Fibroblast of skin of scalp (primary cell): Measurements from ENCODE around the gene SERGEF.
A peak's percentile ranks its signal among the peaks of the same experiment; 100 is the strongest.
"Not testable (repeated sequence)": the region's sequence is repeated elsewhere in the genome, so short reads cannot be mapped to it uniquely, and the experiment has no call there.

Experiments
- DNase-seq: peaks from one replicate; pipeline ENCODE4 v3.0.0-alpha.2; 2013

Gene SERGEF

DNA sequence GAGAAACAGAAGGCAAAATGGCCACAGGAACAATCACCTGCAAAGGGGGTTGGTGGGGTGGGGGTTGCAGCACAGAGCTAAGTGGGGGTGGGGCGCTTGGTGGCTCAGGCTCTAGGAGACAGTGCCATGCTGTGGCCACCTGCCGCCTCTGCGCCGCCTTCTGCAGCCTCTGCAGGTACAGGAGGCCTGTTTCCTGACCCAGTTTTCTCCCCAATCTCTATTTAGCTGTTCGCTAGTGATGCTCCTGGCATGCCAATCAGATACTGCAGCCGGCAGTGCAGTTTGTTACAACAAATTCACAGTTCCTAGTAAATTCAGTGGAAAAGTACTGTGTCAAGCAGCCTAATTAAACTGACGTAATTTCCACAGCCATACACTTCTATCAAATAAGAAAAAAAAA lies 106.4 kb downstream of the SERGEF start:
- DNase-seq: no peak

DNA sequence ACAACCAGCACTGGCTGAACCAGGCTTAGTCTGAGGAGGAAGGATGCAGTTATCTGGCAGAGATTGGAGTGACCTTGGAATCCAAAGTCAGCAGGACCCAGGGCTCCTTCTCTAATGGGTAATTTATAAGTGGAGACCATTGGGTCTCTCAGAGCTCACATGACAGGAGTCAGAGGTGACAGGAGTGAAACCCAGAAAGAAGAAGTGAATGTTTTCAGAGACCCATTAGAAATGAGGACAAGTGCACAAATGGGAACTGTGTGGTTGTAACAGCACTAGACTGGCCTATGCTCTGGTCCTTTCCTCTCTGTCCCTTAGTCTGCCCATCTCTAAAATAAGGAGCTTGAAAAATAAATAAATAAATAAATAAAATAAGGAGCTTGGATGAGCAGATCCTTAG lies 107.4 kb downstream of the SERGEF start:
- DNase-seq: no peak

DNA sequence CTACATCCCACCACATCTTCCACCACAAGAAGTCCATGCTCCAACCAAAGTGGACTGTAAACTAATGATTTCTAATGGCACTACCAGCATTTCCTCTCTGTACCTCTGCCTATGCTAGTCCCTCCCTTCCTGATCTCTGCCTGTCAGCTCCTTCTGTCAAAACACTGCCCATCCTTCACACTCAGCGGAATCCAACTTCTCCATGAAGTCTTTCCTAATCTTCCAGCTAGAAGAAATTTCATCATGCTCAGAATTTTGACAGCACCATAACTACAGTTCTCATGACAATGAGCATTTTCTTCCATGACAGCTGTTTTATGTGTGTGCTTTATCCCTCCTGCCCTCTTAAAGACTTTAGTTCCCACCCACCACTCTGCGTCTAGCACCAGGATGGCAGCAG lies 111.4 kb downstream of the SERGEF start:
- DNase-seq: no peak

DNA sequence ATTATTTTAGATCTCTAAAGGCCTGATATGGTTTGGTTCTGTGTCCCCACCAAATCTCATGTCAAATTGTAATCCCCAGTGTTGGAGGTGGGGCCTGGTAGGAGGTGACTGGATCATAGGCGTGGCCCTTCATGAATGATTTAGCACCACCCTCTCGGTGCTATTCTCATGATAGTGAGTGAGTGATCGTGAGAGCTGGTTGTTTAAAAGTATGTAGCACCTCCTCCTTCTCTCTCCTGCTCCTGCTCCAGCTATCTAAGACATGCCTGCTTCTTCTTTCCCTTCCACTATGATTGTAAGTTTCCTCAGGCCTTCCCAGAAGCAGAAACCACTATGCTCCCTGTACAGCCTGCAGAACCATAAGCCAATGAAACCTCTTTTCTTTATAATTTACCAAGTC lies 114.1 kb downstream of the SERGEF start:
- DNase-seq: no peak

DNA sequence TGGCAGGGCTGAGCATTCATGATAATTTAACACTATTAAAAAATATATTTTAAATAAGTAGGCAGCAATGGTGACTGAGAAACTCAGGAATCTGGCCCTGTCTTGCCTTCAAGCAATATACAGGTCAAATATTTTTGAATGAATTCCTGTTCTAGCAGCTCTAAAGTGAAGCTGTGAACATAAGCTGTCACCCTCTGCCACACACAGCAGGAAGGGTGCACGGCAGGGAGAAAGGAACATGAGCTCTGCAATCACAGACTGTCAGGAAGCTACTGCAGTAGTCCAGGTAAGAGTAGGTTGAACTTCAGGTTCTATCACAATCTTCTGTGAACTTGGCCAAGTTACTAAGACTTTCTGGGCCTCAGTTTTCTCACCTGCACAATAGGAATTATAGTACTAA lies 114.8 kb downstream of the SERGEF start:
- no peak for DNase-seq

DNA sequence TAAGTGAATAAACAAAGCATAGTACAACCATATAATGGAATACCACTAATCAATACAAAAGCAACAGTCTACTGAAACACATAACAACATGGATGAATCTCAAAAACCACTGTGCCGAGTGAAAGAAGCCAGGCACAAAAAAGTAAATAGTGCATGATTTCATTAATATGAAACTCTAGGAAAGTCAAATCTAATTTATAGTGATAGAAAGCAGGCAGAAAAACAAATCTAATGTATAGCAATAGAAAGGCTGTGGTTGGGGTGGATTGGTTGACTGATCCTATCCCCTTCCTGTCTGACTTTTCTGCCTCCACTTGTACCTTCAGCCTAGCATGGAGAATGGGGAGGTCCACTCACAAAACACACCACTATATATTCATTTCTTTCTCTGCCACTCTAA lies 115.4 kb downstream of the SERGEF start:
- DNase-seq: no peak

DNA sequence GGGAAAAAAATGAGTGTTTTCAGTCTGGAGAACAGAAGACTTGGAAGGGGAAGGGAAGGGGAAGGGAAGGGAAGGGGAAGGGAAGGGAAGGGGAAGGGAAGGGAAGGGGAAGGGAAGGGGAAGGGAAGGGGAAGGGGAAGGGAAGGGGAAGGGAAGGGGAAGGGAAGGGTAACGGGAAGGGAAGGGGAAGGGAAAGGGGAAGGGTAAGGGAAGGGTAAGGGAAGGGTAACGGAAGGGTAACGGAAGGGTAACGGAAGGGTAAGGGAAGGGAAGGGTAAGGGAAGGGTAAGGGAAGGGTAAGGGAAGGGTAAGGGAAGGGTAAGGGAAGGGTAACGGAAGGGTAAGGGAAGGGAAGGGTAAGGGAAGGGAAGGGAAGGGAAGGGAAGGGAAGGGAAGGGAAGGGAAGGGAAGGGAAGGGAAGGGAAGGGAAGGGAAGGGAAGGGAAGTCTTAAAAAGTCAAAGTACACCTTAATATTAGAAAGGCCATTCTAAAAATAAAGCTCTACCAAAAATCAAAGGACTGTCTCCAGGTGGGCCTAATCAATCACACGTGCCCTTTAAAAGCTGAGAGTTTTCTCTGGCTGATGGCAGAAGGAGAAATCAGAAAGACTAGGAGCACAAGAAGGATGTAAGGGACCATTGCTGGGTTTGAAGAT lies 116.2 kb downstream of the SERGEF start:
- DNase-seq: not testable (repeated sequence)

DNA sequence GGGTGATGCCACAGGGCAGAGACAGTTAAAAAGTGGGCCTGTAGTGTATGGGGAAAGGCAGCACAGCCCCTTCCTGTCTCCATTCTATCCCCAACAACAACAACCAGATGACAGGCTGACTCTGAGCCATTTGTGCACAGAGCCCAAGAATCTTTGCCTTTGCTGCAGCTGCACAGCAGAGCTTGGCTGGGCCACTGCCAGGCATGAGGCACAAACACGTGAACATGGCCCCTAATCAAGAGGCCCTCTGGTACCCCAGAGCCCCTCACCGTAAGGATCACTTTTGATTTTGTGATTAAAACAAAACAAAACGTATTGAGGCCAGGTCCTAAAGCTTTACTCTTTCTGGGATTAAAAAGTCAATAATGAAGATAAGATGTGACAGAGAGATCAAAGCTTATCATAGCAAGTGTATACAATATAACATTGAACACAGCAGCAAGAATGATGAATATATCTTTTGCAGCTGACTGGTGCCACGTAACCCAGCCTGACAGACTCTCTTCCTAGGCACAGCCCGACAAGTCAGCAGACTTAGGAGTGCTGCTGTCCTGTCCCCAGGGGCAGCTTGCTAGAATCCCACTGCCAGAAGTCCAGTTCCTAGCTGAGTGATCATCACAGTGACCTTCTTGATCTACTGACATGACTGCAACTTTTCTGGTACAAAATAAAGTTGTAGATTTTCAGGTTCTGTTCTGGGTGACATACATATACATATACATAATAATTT lies 117.8 kb downstream of the SERGEF start:
- no peak for DNase-seq

DNA sequence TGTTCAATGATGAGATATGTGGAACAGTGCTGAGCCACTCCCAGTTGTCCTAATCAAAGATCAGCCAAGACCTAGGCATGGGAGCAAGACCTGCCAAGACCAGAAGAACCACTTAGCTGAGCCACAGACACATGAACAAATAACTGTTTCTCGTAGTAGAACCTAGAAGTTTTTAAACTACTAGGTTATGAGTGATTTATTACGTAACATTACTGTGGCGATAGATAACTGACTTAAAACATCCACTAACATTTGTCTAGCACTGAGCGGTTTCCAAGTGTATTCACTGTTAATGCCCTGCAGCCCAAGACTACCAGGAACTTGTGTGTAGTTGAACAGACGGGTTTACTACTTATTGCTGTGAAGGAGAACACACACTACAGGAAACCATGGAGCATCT lies 120.4 kb downstream of the SERGEF start:
- DNase-seq: no peak

DNA sequence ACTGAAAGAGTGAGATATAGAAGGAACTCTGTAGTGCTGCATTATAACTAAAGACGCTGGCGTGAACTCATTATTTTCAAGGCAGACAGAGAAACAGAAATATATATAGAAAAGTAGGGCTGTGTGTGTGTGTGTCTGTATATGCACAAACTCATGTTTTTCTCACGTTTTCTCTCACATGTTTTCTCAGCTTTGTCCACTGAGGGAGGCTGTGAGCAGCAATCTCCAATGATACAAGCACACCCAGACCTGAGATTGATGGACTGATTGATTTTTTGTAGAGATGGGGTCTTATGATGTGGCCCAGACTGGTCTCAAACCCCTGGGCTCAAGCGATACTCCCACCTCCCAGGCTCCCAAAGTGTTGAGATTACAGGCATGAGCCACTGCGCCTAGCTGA lies 122.5 kb downstream of the SERGEF start:
- no peak for DNase-seq

DNA sequence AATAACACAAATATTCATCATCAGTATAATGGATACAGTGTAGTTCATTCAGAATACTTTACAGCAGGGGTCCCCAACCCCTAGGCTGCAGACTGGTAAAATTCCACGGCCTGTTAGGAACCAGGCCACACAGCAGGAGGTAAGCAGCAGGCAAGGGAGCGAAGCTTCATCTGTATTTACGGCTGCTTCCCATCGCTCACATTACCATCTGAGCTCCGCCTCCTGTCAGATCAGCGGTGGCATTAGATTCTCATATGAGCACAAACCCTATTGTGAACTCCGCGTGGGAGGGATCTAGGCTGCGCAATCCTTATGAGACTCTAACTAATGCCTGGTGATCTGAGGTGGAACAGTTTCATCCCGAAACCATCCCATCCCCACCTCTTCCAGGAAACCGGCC lies 125.1 kb downstream of the SERGEF start:
- DNase-seq: peak; percentile 44

DNA sequence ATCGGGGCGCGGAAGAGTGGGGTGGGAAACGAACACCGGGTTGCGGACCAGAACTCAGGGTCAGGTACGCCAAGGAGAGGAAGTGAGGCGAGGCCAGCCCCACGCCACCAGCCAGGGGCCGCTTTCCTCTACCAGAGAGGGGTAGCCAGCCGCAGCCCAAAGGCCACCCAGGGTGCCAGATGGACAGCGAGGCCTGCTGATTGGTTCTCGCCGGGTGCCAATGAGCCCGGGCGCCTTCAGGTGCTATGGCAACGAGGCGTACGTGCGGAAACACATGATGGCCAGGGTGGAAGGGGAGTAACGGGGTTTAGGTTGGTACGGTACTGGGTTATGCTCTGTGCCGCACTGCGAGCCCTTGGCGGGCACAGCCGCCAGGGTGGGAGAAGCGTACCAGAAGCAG lies 128.9 kb downstream of the SERGEF start:
- DNase-seq: no peak

DNA sequence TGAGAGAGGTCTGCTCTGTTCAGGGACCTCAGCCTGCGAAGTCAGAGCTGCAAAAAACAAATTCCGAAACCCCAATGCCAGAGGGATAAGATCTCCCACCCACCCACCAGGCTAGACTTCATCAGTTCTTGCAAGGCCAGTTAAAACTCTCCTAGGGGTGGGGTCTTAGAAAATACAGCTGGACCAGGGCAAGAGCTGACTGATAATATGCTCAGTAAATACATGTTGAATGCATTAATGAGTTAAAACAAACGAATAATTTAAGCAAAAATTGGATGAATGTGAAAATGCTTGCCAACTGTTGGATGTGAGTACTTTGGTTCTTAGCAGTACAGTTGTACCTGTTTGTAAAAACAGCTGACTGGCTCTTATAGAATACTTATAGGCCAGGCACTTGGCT lies 129.8 kb downstream of the SERGEF start:
- no peak for DNase-seq

DNA sequence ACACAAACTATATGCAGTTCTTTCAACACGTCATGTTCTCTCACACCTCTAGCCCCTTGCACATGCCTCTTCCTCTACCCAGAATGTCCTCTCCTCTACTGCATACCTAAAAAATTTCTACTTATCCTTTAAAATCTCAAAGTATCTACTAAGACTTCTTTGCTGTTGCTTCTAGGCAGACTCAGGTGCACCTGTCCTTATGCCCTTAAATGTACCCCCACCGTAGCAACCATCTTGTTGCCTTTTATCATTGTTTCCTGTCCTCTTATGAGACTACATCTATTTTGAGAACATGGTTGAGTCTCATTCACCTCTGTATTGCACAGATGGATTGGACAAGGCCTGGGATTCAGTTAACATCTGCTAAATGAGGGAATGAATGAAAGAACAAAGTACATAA lies 134.1 kb downstream of the SERGEF start:
- no peak for DNase-seq

DNA sequence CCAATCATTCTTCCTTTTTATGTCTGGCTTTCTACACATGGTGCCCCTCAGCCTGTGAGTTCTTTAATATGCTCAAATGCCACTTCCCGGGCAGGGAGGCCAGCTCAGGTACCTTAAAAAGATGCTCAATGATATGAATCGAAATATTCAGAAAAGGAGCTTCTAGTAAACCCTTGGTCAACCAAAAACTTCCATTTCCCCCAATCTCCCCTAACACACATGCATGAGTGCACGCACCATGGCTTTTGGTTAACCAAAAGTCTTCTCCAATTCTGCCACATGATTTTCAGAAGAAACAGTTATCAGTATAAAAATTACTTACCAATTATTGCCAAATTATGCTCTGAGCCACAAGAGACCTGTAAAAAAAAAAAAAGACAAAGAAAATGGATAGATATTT lies 135.0 kb downstream of the SERGEF start:
- DNase-seq: no peak

DNA sequence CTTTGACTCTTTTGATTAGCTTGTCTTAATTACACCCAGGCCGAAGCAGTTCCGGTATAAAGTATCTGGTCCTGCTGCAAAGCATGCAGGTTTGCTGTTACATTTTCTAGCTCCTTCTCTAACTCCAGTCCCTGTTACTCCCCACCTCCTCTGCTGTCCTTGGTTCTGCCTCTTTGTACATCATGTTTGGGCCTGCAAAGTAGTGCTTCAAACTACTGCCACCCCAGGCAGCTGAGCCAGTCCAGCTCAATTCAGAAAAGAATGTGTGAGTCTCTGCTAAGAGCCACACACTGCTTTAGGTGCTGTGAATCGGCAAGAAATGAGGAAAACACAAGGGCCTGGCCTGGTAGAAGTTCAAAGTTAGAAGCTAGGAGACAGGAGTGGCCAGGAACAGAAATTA lies 136.0 kb downstream of the SERGEF start:
- no peak for DNase-seq

DNA sequence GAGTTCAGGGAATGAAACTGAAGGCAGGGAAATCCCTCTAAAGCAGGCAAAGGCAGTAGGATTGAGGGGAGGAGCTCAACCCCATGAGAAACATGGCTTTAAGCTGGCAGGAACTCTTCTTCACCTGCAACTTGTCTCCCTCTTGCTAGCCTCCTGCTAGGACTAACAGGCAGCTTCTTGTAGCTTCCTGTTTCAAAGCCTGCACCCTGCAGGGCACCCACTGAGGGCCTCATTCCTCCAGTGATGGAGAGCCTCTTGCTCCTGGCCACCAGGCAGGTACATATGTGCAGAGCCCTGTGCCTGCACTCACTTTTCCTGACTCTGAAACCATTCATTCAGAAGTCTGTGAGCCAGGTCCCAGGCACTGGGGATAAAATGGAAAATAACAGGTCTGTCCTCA lies 137.0 kb downstream of the SERGEF start:
- DNase-seq: no peak

DNA sequence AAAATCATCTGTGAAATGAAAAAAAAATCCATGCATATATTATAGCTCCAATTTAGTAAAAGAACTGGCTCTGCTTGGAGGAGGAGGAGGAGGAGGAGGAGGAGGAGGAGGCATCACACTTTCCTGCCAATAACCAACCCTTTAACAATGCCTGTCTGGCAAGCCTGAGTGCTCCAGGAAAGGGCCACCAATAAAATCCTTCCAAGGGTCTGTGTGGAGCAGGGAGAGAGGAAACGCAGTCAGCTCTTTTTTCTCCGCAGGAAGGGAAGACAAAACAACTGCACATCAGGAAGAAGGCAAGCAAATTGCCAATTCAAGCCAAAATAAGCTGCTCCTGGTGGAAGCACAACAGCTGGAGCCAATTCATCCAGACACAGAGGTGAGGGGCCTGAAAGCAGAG lies 139.3 kb downstream of the SERGEF start:
- DNase-seq: no peak

DNA sequence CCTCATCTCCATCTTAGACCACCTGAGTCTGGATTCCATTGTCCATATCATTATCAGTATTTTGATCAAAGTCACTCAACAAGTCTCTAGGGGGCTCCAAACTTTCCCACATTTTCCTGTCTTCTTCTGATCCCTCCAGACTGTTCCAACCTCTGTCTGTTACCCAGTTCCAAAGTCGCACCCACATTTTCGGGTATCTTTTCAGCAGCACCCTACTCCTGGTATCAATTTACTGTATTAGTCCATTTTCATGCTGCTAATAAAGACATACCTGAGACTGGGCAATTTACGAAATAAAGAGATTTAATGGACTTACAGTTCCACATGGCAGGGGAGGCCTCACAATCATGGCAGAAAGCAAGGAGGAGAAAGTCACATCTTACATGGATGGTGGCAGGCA lies 144.4 kb downstream of the SERGEF start:
- DNase-seq: not testable (repeated sequence)

DNA sequence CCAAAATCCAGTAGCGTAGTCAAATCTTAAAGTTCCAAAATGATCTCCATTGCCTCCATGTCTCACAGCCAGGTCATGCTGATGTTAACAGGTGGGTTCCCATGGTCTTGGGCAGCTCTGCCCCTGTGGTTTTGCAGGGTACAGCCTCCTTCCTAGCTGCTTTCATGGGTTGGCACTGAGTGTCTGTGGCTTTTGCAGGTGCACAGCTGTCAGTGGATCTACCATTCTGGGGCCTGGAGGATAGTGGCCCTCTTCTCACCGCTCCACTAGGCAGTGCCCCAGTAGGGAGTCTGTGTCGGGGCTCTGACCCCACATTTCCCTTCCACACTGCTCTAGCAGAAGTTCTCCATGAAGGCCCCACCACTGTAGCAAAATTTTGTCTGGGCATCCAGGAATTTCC lies 145.5 kb downstream of the SERGEF start:
- no peak for DNase-seq

DNA sequence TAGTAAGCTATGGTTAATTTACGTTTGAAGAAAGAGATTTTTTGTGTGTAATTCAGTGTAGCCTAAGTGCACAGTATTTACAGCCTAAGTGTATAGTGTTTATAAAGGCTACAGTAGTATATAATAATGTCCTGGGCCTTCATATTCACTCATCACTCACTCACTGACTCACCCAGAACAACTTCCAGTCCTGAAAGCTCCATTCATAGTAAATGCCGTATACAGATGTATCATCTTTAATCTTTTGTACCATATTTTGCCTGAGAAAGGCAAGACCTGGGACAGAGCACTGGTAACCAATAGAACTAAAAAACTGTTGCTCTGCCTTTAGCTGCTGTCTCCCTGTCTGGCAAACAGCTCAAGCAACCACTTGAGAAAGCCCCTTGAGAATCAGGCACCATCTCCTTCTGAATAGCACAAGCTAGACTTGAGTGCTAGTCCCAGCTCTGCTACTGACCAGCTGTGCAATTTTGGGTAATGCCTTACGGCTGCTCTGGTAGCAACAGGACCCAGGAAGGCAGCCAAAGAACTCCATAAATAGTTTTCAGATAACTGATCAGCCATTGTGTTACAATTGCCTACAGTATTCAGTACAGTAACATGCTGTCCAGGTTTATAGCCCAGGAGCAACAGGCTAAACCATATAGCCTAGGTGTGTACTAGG lies 146.9 kb downstream of the SERGEF start:
- no peak for DNase-seq

DNA sequence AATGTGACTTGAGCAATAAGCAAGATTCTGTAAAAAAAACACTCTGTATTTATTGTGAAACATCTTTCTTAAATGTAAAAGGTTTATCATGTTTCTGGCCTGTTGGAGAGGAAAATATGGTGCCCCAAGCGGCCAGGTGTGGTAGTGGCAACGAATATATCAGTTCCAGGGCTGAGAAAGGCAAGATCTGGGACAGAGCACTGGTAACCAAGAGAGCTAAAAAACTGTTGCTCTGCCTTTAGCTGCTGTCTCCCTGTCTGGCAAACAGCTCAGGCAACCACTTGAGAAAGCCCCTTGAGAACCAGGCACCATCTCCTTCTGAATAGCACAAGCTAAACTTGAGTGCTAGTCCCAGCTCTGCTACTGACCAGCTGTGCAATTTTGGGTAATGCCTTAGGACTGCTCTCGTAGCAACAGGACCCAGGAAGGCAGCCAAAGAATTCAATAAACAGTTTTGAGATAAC lies 148.3 kb downstream of the SERGEF start:
- no peak for DNase-seq

DNA sequence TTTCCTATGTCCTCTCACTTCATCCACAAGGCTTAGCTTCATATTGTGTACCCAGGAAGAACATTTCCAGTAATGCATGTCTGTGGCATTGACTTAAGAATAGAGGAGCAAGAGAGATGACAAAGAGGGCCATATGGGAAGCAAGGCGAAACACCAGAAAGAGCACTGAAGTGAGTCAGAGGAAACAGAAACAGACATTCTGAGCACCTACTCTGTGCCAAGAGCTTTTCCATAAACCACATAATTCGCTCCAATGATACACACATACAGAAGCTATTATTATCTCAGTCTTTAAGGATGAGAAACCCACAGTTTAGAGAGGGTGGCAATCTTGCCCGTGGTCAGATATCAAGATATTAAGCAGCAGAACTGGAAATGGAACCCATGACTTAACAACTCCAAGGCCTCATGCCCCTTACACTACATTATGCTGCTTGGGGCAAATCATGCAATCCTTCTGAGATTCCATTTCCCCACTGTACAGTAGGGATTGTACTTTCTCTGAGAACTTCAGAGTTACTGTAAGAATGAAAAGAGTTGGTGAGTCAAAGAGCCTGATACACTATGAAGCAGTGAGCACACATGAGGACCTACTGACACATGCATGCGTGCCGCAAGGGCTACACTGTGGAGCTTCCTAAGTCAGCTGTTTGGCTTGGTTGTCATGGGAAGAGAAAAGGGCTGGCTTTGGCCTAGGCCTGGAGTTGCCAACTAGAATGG lies 151.7 kb downstream of the SERGEF start:
- DNase-seq: no peak
